GM21423 (cell line): ENCODE measurements around the gene PHC2.

Source experiments
- ATAC-seq: cut with Tn5 transposase; IDR thresholded peaks from one replicate; pipeline ENCODE4 v1.9.1; 2021; ENCODE audit warnings: mild to moderate bottlenecking, moderate library complexity; ENCODE audit not compliant: unreplicated experiment

The PHC2 gene

GRCh38 chr1:33424205-33424604, 6.7 kb downstream of the PHC2 start:
- ATAC-seq, result no peak

GRCh38 chr1:33420870-33421775, 9.8 kb downstream of the PHC2 start:
- no peak for ATAC-seq

- ATAC-seq, result no peak
Observed at GRCh38 chr1:33418811-33419210, 12.1 kb downstream of the PHC2 start.

- no peak for ATAC-seq
Observed at GRCh38 chr1:33414879-33415278, 16.0 kb downstream of the PHC2 start.

- no peak for ATAC-seq
Observed at GRCh38 chr1:33410091-33410701, 20.7 kb downstream of the PHC2 start.

- ATAC-seq, result no peak
Observed at GRCh38 chr1:33408093-33408436, 22.8 kb downstream of the PHC2 start.

GRCh38 chr1:33407352-33408092, 23.4 kb downstream of the PHC2 start:
- ATAC-seq, result no peak

GRCh38 chr1:33402206-33402605, 28.7 kb downstream of the PHC2 start:
- ATAC-seq, result no peak

- ATAC-seq, result no peak
Observed at GRCh38 chr1:33401471-33401870, 29.4 kb downstream of the PHC2 start.

- no peak for ATAC-seq
Observed at GRCh38 chr1:33400153-33400911, 30.6 kb downstream of the PHC2 start.

GRCh38 chr1:33399375-33399774, 31.5 kb downstream of the PHC2 start:
- no peak for ATAC-seq

GRCh38 chr1:33397994-33398393, 32.9 kb downstream of the PHC2 start:
- ATAC-seq, result no peak

GRCh38 chr1:33397125-33397506, 33.8 kb downstream of the PHC2 start:
- no peak for ATAC-seq

- ATAC-seq, result no peak
Observed at GRCh38 chr1:33396188-33397124, 34.4 kb downstream of the PHC2 start.

- no peak for ATAC-seq
Observed at GRCh38 chr1:33394770-33395169, 36.1 kb downstream of the PHC2 start.

- no peak for ATAC-seq
Observed at GRCh38 chr1:33393991-33394390, 36.9 kb downstream of the PHC2 start.

GRCh38 chr1:33393524-33393923, 37.4 kb downstream of the PHC2 start:
- no peak for ATAC-seq

- no peak for ATAC-seq
Observed at GRCh38 chr1:33392639-33393038, 38.3 kb downstream of the PHC2 start.

GRCh38 chr1:33392206-33392605, 38.7 kb downstream of the PHC2 start:
- no peak for ATAC-seq
